HL-60 (cell line): ENCODE measurements around the gene KCTD7.

Experiments used
- GABPA ChIP-seq: IDR thresholded peaks from 2 replicates; pipeline ENCODE4 v1.6.1; 2012; ENCODE audit warnings: low read depth
- POLR2AphosphoS5 ChIP-seq: IDR thresholded peaks from 2 replicates; pipeline ENCODE4 v1.6.1; 2012; ENCODE audit warnings: low read depth
- TF ChIP-seq, protein P1 (sequence below): IDR thresholded peaks from one replicate; pipeline ENCODE4 v1.5.1; 2011; ENCODE audit warnings: low read length, control low read depth, inconsistent platforms; ENCODE audit not compliant: insufficient read depth
- TF ChIP-seq, protein P2 (sequence below): IDR thresholded peaks from 2 replicates; pipeline ENCODE4 v1.6.1; 2012; ENCODE audit warnings: low read depth; ENCODE audit not compliant: insufficient replicate concordance

DNA sequence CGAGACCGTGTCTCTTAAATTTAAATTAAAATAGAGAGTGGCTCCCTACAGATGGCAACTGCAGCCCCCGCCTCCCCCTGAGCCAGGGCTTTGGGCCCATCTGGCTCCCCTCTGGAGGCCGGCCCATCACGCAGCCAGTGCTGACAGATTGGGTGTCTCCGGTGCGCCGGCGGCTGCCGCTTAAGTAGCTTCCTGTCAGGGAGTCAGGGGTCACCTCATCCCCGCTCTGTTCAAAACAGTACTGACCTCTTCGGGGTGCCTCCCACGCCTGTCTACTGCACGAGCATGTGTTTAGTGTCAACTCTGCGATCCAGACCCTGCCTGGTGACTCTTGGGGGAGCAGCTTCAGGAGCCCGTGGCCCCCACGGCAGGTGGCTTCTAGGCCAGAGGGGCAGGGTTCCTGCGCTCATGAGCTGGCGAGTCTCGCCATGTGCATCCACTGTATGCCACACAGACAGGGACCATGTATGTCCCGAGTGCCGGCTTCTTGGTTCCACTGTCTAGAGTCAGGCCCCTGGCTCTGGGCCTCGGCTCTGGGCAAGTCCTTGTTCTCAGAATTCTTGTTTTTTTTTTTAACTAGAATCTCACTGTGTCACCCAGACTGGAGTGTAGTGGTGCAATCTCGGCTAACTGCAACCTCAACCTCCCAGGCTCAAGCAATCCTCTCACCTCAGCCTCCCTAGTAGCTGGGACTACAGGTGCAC is 36.1 kb downstream of the KCTD7 start:
- TF ChIP-seq, protein P1, sequence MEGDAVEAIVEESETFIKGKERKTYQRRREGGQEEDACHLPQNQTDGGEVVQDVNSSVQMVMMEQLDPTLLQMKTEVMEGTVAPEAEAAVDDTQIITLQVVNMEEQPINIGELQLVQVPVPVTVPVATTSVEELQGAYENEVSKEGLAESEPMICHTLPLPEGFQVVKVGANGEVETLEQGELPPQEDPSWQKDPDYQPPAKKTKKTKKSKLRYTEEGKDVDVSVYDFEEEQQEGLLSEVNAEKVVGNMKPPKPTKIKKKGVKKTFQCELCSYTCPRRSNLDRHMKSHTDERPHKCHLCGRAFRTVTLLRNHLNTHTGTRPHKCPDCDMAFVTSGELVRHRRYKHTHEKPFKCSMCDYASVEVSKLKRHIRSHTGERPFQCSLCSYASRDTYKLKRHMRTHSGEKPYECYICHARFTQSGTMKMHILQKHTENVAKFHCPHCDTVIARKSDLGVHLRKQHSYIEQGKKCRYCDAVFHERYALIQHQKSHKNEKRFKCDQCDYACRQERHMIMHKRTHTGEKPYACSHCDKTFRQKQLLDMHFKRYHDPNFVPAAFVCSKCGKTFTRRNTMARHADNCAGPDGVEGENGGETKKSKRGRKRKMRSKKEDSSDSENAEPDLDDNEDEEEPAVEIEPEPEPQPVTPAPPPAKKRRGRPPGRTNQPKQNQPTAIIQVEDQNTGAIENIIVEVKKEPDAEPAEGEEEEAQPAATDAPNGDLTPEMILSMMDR, result no peak
- TF ChIP-seq POLR2AphosphoS5, result no peak
- TF ChIP-seq, protein P2, sequence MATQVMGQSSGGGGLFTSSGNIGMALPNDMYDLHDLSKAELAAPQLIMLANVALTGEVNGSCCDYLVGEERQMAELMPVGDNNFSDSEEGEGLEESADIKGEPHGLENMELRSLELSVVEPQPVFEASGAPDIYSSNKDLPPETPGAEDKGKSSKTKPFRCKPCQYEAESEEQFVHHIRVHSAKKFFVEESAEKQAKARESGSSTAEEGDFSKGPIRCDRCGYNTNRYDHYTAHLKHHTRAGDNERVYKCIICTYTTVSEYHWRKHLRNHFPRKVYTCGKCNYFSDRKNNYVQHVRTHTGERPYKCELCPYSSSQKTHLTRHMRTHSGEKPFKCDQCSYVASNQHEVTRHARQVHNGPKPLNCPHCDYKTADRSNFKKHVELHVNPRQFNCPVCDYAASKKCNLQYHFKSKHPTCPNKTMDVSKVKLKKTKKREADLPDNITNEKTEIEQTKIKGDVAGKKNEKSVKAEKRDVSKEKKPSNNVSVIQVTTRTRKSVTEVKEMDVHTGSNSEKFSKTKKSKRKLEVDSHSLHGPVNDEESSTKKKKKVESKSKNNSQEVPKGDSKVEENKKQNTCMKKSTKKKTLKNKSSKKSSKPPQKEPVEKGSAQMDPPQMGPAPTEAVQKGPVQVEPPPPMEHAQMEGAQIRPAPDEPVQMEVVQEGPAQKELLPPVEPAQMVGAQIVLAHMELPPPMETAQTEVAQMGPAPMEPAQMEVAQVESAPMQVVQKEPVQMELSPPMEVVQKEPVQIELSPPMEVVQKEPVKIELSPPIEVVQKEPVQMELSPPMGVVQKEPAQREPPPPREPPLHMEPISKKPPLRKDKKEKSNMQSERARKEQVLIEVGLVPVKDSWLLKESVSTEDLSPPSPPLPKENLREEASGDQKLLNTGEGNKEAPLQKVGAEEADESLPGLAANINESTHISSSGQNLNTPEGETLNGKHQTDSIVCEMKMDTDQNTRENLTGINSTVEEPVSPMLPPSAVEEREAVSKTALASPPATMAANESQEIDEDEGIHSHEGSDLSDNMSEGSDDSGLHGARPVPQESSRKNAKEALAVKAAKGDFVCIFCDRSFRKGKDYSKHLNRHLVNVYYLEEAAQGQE, result no peak
- no peak for TF ChIP-seq GABPA
